ENCODE measurements around the gene UGT2B11.
"Not testable (repeated sequence)": the region's sequence is repeated elsewhere in the genome, so short reads cannot be mapped to it uniquely, and the experiment has no call there.

The UGT2B11 gene

GRCh38 chr4:69167300-69167699, 47.2 kb downstream of the UGT2B11 start:
- DNase-seq = no peak

- DNase-seq = not testable (repeated sequence)
These were observed 48.2 kb downstream of the UGT2B11 start for GRCh38 chr4:69166376-69166775.

- not testable (repeated sequence) for DNase-seq
These were observed 48.8 kb downstream of the UGT2B11 start for GRCh38 chr4:69165707-69166106.

GRCh38 chr4:69156913-69157312, 57.6 kb downstream of the UGT2B11 start:
- DNase-seq = no peak

GRCh38 chr4:69154021-69154420, 60.5 kb downstream of the UGT2B11 start:
- no peak for DNase-seq

Data from NCI-H2029 (cell line).